Gastrocnemius medialis (tissue), 4 donors: ENCODE measurements around the gene EPS8L1. TPM values are rescaled to one million over a fixed set of nuclear protein-coding genes. Genes with fewer than 3 reads are reported as not detected.
A peak's percentile ranks its signal among the peaks of the same experiment; 100 is the strongest.

Experiments used
- ATAC-seq, 2 donors: fragments of 150-250 bp; one replicate each; pipeline ENCODE4 v1.9.1; 2016
- DNase-seq, 2 donors: peaks; one replicate each; pipeline ENCODE4 v3.0.0-alpha.2; 2019
- H3K27ac ChIP-seq, 4 donors: fragments of 200-600 bp; sonication (generic); 1 replicate in 1 of 4; 2 replicates in 3 of 4; pipeline ENCODE4 v1.5.1; 2016 to 2018; ENCODE audit warnings: mild to moderate bottlenecking in 2 of 4, moderate library complexity in 1 of 4
- H3K27me3 ChIP-seq, 3 donors: fragments of 200-600 bp; sonication (generic) in 2 of 3; 1 replicate in 1 of 3; 2 replicates in 2 of 3; pipeline versions ENCODE4 v1.5.1 to v1.6.0; 2016 to 2019; ENCODE audit warnings: mild to moderate bottlenecking in 1 of 3, moderate library complexity in 1 of 3
- H3K36me3 ChIP-seq, 2 donors: fragments of 200-600 bp; sonication (generic) in 1 of 2; one replicate each; pipeline ENCODE4 v1.5.1; 2017 to 2018
- H3K4me1 ChIP-seq, 2 donors: fragments of 200-600 bp; sonication (generic) in 1 of 2; one replicate each; pipeline ENCODE4 v1.5.1; 2016 to 2017; ENCODE audit warnings: mild to moderate bottlenecking in 2 of 2
- H3K4me3 ChIP-seq, 4 donors: fragments of 200-600 bp; sonication (generic) in 3 of 4; 1 replicate in 1 of 4; 2 replicates in 3 of 4; pipeline ENCODE4 v1.5.1; 2016 to 2019; ENCODE audit warnings: mild to moderate bottlenecking in 2 of 4
- H3K9me3 ChIP-seq, 3 donors: fragments of 200-600 bp; sonication (generic) in 2 of 3; 1 replicate in 1 of 3; 2 replicates in 2 of 3; pipeline ENCODE4 v1.5.1; 2016 to 2019
- CTCF ChIP-seq, 5 experiments: fragments of 450-650 bp in 3 of 5; fragments of 200-600 bp in 2 of 5; sonication (generic) in 2 of 5; IDR thresholded peaks in 4 of 5; conservative IDR thresholded peaks in 1 of 5; 1 replicate in 4 of 5; 2 replicates in 1 of 5; pipeline ENCODE4 v1.5.1; 2016 to 2019; ENCODE audit warnings: antibody characterized with exemption in 5 of 5, mild to moderate bottlenecking in 3 of 5, moderate library complexity in 3 of 5
- POLR2A ChIP-seq, 2 donors: fragments of 450-650 bp; IDR thresholded peaks; one replicate each; pipeline ENCODE4 v1.6.1; 2017; ENCODE audit warnings: antibody characterized with exemption in 2 of 2, mild to moderate bottlenecking in 2 of 2, moderate library complexity in 2 of 2
- in situ Hi-C, 4 donors: fragments of 200-750 bp; cut with MboI; loops; one replicate each; pipeline versions ENCODE4 v1.15.0 to v1.8.0; 2017; ENCODE audit warnings: low sequenced_read_pairs in 4 of 4
- intact Hi-C: fragments of 100-400 bp; cut with DNase I; formaldehyde crosslinking; loops from one replicate; pipeline ENCODE4 v1.15.1; 2023; ENCODE audit warnings: low total_unique reads
- total RNA-seq, 4 donors: library from RNA; depleted of rRNA; stranded (reverse); fragments of >200 nt; gene quantifications; one replicate each; pipeline versions ENCODE4 v1.1.0 to v1.2.3, GENCODE V29; 2016

EPS8L1 gene
- total RNA-seq, 4 donors from 2014 or later: 0.25 to 2.4 (median 1.3) TPM

DNA sequence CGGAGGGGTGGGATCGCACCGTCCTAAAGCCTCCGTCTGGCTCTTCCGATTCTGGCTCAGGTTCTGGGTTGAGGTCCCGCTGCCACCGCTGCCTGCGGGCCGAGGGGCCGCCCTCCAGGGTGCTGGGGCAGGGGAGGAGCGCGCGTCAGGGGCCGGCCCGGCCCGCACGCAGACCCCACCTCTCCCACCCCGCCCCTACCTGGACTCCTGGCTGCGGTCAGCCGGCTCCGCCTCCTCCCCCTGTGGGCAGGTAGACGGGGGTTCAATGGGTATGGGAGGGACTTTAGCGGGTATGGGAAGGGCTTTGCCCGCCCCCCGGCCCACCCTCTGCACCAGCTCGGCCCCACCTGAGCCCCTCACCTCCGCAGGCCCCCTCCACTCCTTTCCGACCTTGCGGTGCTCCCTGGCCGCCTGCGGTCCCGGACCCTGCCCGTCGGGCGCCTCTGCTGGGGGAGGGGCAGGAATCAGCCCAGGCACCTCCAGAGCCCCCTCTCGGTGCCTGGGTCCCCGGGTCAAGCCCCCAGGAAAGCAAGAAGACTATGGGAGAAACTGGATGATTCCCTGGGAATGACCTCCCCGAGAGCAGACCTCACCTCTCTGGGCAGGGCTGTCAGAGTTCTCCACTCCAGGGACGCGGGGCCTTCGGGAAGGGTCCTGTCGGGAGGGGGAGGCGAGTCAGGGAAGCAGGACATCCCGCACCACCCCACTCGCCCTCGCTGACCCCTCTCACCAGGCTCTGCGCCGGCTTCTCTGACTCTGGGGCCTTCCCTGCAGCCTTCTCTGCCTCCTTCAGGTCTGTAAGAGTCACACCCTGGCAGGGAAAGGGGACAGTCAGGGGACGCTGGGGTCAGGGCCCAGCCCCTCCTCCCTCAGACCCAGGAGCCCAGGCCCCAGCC lies 17.0 kb downstream of the EPS8L1 start:
- Histone ChIP-seq H3K4me3 (no peak overlapping the region), H3K27me3 (peaks cover 4 to 7% (median 4%) of the 10 kb centered on the region in 3 donors), H3K4me1 (peaks cover 7% of the 10 kb centered on the region in 2 donors), H3K36me3 (peaks cover 0 to 37% of the 10 kb centered on the region in 2 donors), H3K9me3 (no peaks in the 10 kb centered on the region), H3K27ac (no peak overlapping the region)
- in situ Hi-C loops (no loop called here), intact Hi-C loops (no loop called here)
- no peak for ATAC-seq
- DNase-seq: no peak
- TF ChIP-seq CTCF (IDR thresholded peaks at IDR 0.05 in 4 of 5, conservative IDR thresholded peaks at IDR 0.05 in 1 of 5) (no peak), POLR2A (IDR thresholded peaks at IDR 0.05) (no peak)

- Histone ChIP-seq H3K27ac (peak overlapping the region in 2 of 4 donors; percentile 15 to 31), H3K36me3 (peaks cover 0 to 43% of the 10 kb centered on the region in 2 donors)
- no peak for ATAC-seq
Measured at GRCh38 chr19:55094456-55095259, 19.0 kb downstream of the EPS8L1 start.

GRCh38 chr19:55095260-55096060 lies 19.8 kb downstream of the EPS8L1 start:
- intact Hi-C loops: no loop called here
- H3K9me3 ChIP-seq: no peaks in the 10 kb centered on the region

More at GRCh38 chr19:55094456-55095259, 19.0 kb downstream of the EPS8L1 start:
- Histone ChIP-seq H3K4me1 (peaks cover 0 to 6% of the 10 kb centered on the region in 2 donors), H3K4me3 (no peak overlapping the region), H3K9me3 (no peaks in the 10 kb centered on the region), H3K27me3 (no peaks in the 10 kb centered on the region)
- in situ Hi-C loops: no loop called here
- intact Hi-C loops: no loop called here
- DNase-seq: no peak
- TF ChIP-seq POLR2A (IDR thresholded peaks at IDR 0.05): no peak
- no peak for TF ChIP-seq CTCF (IDR thresholded peaks at IDR 0.05 in 4 of 5, conservative IDR thresholded peaks at IDR 0.05 in 1 of 5)

More at GRCh38 chr19:55095260-55096060, 19.8 kb downstream of the EPS8L1 start:
- H3K27me3 ChIP-seq: no peaks in the 10 kb centered on the region
- H3K4me1 ChIP-seq: peaks cover 0 to 10% of the 10 kb centered on the region in 2 donors
- no peak for ATAC-seq
- no peak overlapping the region for H3K4me3 ChIP-seq
- DNase-seq: no peak
- H3K36me3 ChIP-seq: peaks cover 0 to 42% of the 10 kb centered on the region in 2 donors
- no peak for TF ChIP-seq CTCF (IDR thresholded peaks at IDR 0.05 in 4 of 5, conservative IDR thresholded peaks at IDR 0.05 in 1 of 5)
- H3K27ac ChIP-seq: no peak overlapping the region
- in situ Hi-C loops: no loop called here
